Tibial nerve (tissue), 4 donors: ENCODE results near the gene MAPKAPK2. TPM values are rescaled to one million over a fixed set of nuclear protein-coding genes. Genes with fewer than 3 reads are reported as not detected.

ENCODE experiments used
- DNase-seq, 2 donors: peaks; one replicate each; pipeline ENCODE4 v3.0.0-alpha.2; 2019; ENCODE audit warnings: low spot score in 2 of 2
- H3K27ac ChIP-seq, 4 donors: fragments of 200-600 bp; sonication (generic) in 3 of 4; one replicate each; pipeline ENCODE4 v1.5.1; 2017 to 2019; ENCODE audit warnings: mild to moderate bottlenecking in 1 of 4
- H3K27me3 ChIP-seq, 2 donors: fragments of 200-600 bp; sonication (generic) in 1 of 2; one replicate each; pipeline versions ENCODE4 v1.5.1 to v1.6.0; 2017 to 2019
- H3K36me3 ChIP-seq, 3 donors: fragments of 200-600 bp; sonication (generic); one replicate each; pipeline ENCODE4 v1.5.1; 2018 to 2019
- H3K4me1 ChIP-seq, 4 donors: fragments of 200-600 bp; sonication (generic) in 3 of 4; one replicate each; pipeline ENCODE4 v1.5.1; 2017 to 2019
- H3K4me3 ChIP-seq, 4 donors: fragments of 200-600 bp; sonication (generic) in 3 of 4; one replicate each; pipeline ENCODE4 v1.5.1; 2017 to 2019; ENCODE audit warnings: mild to moderate bottlenecking in 1 of 4, moderate library complexity in 1 of 4
- H3K9me3 ChIP-seq, 4 donors: fragments of 200-600 bp; sonication (generic) in 3 of 4; one replicate each; pipeline ENCODE4 v1.5.1; 2017 to 2019
- EP300 ChIP-seq, 2 donors: sonication (generic); formaldehyde crosslinking; IDR thresholded peaks; one replicate each; pipeline ENCODE4 v1.6.1; 2017; ENCODE audit warnings: antibody characterized with exemption in 2 of 2, mild to moderate bottlenecking in 1 of 2
- POLR2A ChIP-seq, 2 donors: fragments of 450-650 bp; IDR thresholded peaks; one replicate each; pipeline ENCODE4 v1.6.1; 2017; ENCODE audit warnings: antibody characterized with exemption in 2 of 2, mild to moderate bottlenecking in 2 of 2, moderate library complexity in 2 of 2
- WGBS, 2 donors: methylation state at CpG; one replicate each; pipeline ENCODE4 v1.1.5; 2018; 5-methylcytosine and 5-hydroxymethylcytosine counted together
- total RNA-seq, 4 donors: library from RNA; depleted of rRNA; stranded (reverse); fragments of >200 nt; gene quantifications; one replicate each; pipeline ENCODE4 v1.1.0, GENCODE V29; 2016
- TF ChIP-seq, protein P1 (sequence below), 5 experiments: fragments of 200-600 bp in 3 of 5; fragments of 450-650 bp in 2 of 5; sonication (generic) in 3 of 5; IDR thresholded peaks; one replicate each; pipeline ENCODE4 v1.5.1; 2016 to 2019; ENCODE audit warnings: antibody characterized with exemption in 5 of 5, mild to moderate bottlenecking in 3 of 5, moderate library complexity in 2 of 5

The MAPKAPK2 gene
- total RNA-seq, 4 donors from 2014 or later, result 30.6 to 49.5 (median 38.2) TPM

DNA sequence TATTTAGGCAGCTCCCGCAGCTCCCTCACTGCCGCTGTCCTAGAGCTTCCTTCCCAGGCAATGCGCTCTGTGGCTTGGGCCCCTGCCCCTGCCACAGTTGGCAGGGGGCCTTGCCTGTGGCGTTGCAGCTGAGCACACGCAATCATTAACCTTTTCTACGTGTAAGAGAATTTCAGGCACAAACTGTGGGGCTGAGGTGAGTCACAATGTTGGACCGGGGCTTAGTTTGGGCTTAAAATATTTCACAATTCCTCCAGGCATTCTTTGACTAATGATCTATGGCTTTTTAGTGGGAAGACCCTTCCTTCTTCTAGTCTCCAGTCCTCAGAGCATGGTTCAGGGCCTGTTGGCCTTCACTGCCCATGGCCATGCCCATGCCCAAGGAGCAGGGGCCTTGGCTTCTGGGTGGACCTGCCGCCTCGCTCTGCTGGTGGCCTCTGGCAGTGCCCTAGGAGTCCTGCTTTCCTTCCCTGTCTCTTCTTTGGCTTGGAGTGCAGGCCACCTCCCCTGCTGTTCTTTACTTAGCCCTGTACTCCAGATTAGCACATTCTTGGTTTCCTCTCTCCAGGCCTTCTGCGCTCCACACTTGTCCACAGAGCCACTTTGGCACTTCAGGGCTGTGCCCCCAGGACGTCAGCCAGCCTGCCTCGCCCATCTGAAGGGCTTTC is 39.2 kb downstream of the MAPKAPK2 start:
- no peak for TF ChIP-seq POLR2A (IDR thresholded peaks at IDR 0.05)
- peak in 1 of 2 donors; percentile 12 for TF ChIP-seq EP300 (IDR thresholded peaks at IDR 0.05)
- 63 to 71% methylated on average over 12 of the region's 12 CpGs for WGBS, 2 donors
- H3K4me1 ChIP-seq, result peaks cover 0 to 61% (median 15%) of the 10 kb centered on the region in 4 donors
- H3K27ac ChIP-seq, result peak overlapping the region in 1 of 4 donors; percentile 21
- DNase-seq, result no peak
- H3K36me3 ChIP-seq, result peaks cover 0 to 6% (median 4%) of the 10 kb centered on the region in 3 donors
- H3K9me3 ChIP-seq, result no peaks in the 10 kb centered on the region
- no peak overlapping the region for H3K4me3 ChIP-seq
- no peaks in the 10 kb centered on the region for H3K27me3 ChIP-seq

DNA sequence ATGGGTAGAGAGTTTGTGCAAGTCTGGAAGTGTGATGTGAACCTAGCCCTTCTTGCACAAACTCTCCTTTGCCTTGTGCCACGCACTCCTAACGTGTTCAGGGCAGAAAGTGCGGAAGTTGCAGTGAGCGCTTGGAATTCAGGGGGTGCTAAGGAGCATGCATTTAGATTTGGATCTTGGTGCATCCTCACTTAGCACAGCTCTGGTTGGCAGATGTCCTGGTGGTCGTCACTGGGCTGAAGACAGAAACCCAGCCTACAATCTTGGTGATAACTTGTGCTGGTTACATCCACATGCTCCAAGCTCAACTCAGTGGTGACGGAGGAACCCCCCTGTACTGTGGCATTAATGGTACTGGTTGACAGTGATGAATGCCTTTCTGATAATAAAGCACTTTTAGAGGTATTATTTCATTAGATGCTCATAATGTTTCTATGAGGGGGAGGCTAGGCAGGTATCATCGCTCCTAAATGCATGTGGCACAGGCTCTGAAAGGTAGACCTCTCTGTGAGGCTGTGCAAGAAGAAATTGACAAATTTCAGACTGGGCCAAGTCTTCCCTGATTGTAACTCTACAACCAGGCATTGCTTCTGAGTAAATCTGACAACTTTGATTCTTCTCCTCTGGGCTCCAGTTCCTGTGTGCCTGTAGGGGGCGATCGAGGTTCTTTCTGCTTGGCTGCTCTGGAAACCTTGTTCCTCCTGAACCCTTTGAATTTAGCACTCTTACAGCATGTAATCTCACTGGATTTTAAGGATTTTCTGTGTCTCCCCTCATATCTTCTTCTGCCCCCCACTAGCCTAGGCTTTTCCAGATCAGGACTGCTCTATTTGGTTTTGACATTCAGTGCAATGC is 40.6 kb downstream of the MAPKAPK2 start:
- H3K27ac ChIP-seq, result no peak overlapping the region
- peaks cover 0 to 20% (median 18%) of the 10 kb centered on the region in 3 donors for H3K36me3 ChIP-seq
- no peaks in the 10 kb centered on the region for H3K9me3 ChIP-seq
- no peak overlapping the region for H3K4me3 ChIP-seq
- peaks cover 0 to 51% (median 15%) of the 10 kb centered on the region in 4 donors for H3K4me1 ChIP-seq
- 68 to 69% methylated on average over 9 of the region's 9 CpGs for WGBS, 2 donors
- H3K27me3 ChIP-seq, result no peaks in the 10 kb centered on the region
- TF ChIP-seq POLR2A (IDR thresholded peaks at IDR 0.05), result no peak
- TF ChIP-seq EP300 (IDR thresholded peaks at IDR 0.05), result no peak
- TF ChIP-seq, protein P1, sequence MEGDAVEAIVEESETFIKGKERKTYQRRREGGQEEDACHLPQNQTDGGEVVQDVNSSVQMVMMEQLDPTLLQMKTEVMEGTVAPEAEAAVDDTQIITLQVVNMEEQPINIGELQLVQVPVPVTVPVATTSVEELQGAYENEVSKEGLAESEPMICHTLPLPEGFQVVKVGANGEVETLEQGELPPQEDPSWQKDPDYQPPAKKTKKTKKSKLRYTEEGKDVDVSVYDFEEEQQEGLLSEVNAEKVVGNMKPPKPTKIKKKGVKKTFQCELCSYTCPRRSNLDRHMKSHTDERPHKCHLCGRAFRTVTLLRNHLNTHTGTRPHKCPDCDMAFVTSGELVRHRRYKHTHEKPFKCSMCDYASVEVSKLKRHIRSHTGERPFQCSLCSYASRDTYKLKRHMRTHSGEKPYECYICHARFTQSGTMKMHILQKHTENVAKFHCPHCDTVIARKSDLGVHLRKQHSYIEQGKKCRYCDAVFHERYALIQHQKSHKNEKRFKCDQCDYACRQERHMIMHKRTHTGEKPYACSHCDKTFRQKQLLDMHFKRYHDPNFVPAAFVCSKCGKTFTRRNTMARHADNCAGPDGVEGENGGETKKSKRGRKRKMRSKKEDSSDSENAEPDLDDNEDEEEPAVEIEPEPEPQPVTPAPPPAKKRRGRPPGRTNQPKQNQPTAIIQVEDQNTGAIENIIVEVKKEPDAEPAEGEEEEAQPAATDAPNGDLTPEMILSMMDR (IDR thresholded peaks at IDR 0.05), result peak in 2 of 5 experiments; percentile 27 to 34
- DNase-seq, result no peak

- H3K9me3 ChIP-seq, result no peaks in the 10 kb centered on the region
- H3K4me3 ChIP-seq, result no peak overlapping the region
- H3K4me1 ChIP-seq, result peaks cover 0 to 33% (median 13%) of the 10 kb centered on the region in 4 donors
- no peaks in the 10 kb centered on the region for H3K27me3 ChIP-seq
- DNase-seq, result no peak
- TF ChIP-seq POLR2A (IDR thresholded peaks at IDR 0.05) (no peak), EP300 (IDR thresholded peaks at IDR 0.05) (no peak)
- TF ChIP-seq, protein P1 (IDR thresholded peaks at IDR 0.05), result no peak
- H3K27ac ChIP-seq, result no peak overlapping the region
- WGBS, 2 donors, result 85 to 86% methylated on average over 8 of the region's 8 CpGs
- H3K36me3 ChIP-seq, result peaks cover 4 to 48% (median 44%) of the 10 kb centered on the region in 3 donors
These were observed 43.4 kb downstream of the MAPKAPK2 start for GRCh38 chr1:206727981-206728696.

DNA sequence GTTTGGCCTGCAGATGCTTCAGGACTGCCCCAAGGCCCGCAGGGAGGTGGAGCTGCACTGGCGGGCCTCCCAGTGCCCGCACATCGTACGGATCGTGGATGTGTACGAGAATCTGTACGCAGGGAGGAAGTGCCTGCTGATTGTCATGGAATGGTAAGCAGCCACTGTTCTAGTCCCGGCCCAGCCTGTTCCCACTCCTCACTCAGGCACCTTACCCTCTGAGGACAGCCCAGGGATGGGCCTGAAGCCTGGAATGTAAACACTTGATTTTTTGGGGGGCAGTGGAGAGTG is 43.9 kb downstream of the MAPKAPK2 start:
- H3K4me1 ChIP-seq, result peaks cover 0 to 28% (median 13%) of the 10 kb centered on the region in 4 donors
- WGBS, 2 donors, result 88 to 91% methylated on average over 9 of the region's 9 CpGs

DNA sequence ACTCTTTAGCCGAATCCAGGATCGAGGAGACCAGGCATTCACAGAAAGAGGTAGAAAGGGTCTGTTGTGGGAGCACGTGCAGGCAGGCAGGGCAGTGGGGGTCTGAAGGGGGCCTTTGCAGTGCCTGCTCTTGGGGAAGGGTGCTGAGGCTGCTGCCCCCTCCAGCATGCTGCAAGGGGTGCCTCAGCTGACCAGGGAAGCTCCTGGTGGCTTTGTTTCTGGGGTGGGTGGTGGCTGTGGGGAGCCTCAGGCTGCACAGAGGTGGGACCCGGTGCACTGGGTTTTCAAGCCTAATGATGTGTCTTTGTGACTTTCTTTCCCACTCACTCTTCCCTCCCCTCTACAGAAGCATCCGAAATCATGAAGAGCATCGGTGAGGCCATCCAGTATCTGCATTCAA is 44.3 kb downstream of the MAPKAPK2 start:
- H3K9me3 ChIP-seq, result no peaks in the 10 kb centered on the region

More for the DNA sequence above, 43.9 kb downstream of the MAPKAPK2 start:
- Histone ChIP-seq H3K4me3 (no peak overlapping the region), H3K27me3 (no peaks in the 10 kb centered on the region), H3K36me3 (peaks cover 4 to 53% (median 44%) of the 10 kb centered on the region in 3 donors), H3K9me3 (no peaks in the 10 kb centered on the region), H3K27ac (no peak overlapping the region)
- DNase-seq, result no peak
- TF ChIP-seq EP300 (IDR thresholded peaks at IDR 0.05) (no peak), POLR2A (IDR thresholded peaks at IDR 0.05) (no peak)
- TF ChIP-seq, protein P1 (IDR thresholded peaks at IDR 0.05), result no peak

More for the DNA sequence above, 44.3 kb downstream of the MAPKAPK2 start:
- Histone ChIP-seq H3K27me3 (no peaks in the 10 kb centered on the region), H3K4me1 (peaks cover 0 to 24% (median 11%) of the 10 kb centered on the region in 4 donors), H3K27ac (no peak overlapping the region), H3K4me3 (no peak overlapping the region), H3K36me3 (peaks cover 4 to 57% (median 44%) of the 10 kb centered on the region in 3 donors)
- no peak for DNase-seq
- 94 to 96% methylated on average over 5 to 6 of the region's 6 CpGs for WGBS, 2 donors
- TF ChIP-seq EP300 (IDR thresholded peaks at IDR 0.05), result no peak
- no peak for TF ChIP-seq POLR2A (IDR thresholded peaks at IDR 0.05)
- TF ChIP-seq, protein P1 (IDR thresholded peaks at IDR 0.05), result no peak
